Large intestine (tissue), 3 donors: ENCODE results near the gene TFDP3. TPM values are rescaled to one million over a fixed set of nuclear protein-coding genes. Genes with fewer than 3 reads are reported as not detected.

Source experiments
- DNase-seq, 2 donors: peaks; one replicate each; pipeline versions ENCODE4 v3.0.0 to v3.0.0-alpha.2; 2013
- H3K27ac ChIP-seq: one replicate; pipeline ENCODE4 v1.5.1; 2013; ENCODE audit warnings: low read length
- H3K27me3 ChIP-seq: 2 replicates; pipeline ENCODE4 v1.6.1; 2013; ENCODE audit warnings: low read length; ENCODE audit not compliant: control insufficient read depth, insufficient read depth
- H3K36me3 ChIP-seq: 2 replicates; pipeline ENCODE4 v1.6.1; 2013; ENCODE audit warnings: low read length; ENCODE audit not compliant: control insufficient read depth, insufficient read depth
- H3K4me1 ChIP-seq: one replicate; pipeline ENCODE4 v1.6.1; 2013; ENCODE audit warnings: low read length; ENCODE audit not compliant: control insufficient read depth, insufficient read depth
- H3K4me3 ChIP-seq: one replicate; pipeline ENCODE4 v1.5.1; 2013; ENCODE audit warnings: low read length
- H3K9me3 ChIP-seq: one replicate; pipeline ENCODE4 v1.6.1; 2013; ENCODE audit warnings: mild to moderate bottlenecking, low read depth, low read length, moderate library complexity; ENCODE audit not compliant: control insufficient read depth
- WGBS: methylation state at CpG from one replicate; pipeline ENCODE4 v1.1.5; 2013; ENCODE audit warnings: low lambda C conversion rate; ENCODE audit not compliant: insufficient coverage; 5-methylcytosine and 5-hydroxymethylcytosine counted together
- polyA plus RNA-seq: library from polyadenylated mRNA; unstranded; fragments of 120-200 nt; gene quantifications from one replicate; pipeline ENCODE4 v1.2.1, GENCODE V29; 2013

TFDP3 gene
- polyA plus RNA-seq, 1 donor: not detected

GRCh38 chrX:133235830-133236229 is 17.7 kb upstream of the TFDP3 start:
- Histone ChIP-seq H3K9me3 (no peaks in the 10 kb centered on the region), H3K4me1 (no peaks in the 10 kb centered on the region), H3K36me3 (no peaks in the 10 kb centered on the region), H3K4me3 (no peak overlapping the region), H3K27me3 (no peaks in the 10 kb centered on the region), H3K27ac (no peak overlapping the region)
- DNase-seq: no peak
- WGBS: no CpG with 5 or more reads among the region's 3 CpGs

GRCh38 chrX:133232331-133232730 is 14.2 kb upstream of the TFDP3 start:
- no peak overlapping the region for H3K4me3 ChIP-seq
- H3K4me1 ChIP-seq: no peaks in the 10 kb centered on the region
- H3K27me3 ChIP-seq: no peaks in the 10 kb centered on the region
- H3K27ac ChIP-seq: no peak overlapping the region
- no CpG with 5 or more reads among the region's 1 CpG for WGBS
- H3K36me3 ChIP-seq: no peaks in the 10 kb centered on the region
- H3K9me3 ChIP-seq: no peaks in the 10 kb centered on the region
- no peak for DNase-seq

- Histone ChIP-seq H3K9me3 (no peaks in the 10 kb centered on the region), H3K27me3 (no peaks in the 10 kb centered on the region), H3K4me3 (no peak overlapping the region), H3K27ac (no peak overlapping the region), H3K36me3 (no peaks in the 10 kb centered on the region), H3K4me1 (no peaks in the 10 kb centered on the region)
- DNase-seq: no peak
- WGBS: no CpG with 5 or more reads among the region's 4 CpGs
Observed at GRCh38 chrX:133229361-133229760, 11.2 kb upstream of the TFDP3 start.

- no peak overlapping the region for H3K4me3 ChIP-seq
- WGBS: no CpG with 5 or more reads among the region's 1 CpG
- no peaks in the 10 kb centered on the region for H3K36me3 ChIP-seq
- no peak for DNase-seq
- no peaks in the 10 kb centered on the region for H3K9me3 ChIP-seq
- H3K27ac ChIP-seq: no peak overlapping the region
- no peaks in the 10 kb centered on the region for H3K27me3 ChIP-seq
- no peaks in the 10 kb centered on the region for H3K4me1 ChIP-seq
Observed at GRCh38 chrX:133215747-133216146, 2.4 kb downstream of the TFDP3 start.

- no peak overlapping the region for H3K4me3 ChIP-seq
- no peaks in the 10 kb centered on the region for H3K4me1 ChIP-seq
- no peak overlapping the region for H3K27ac ChIP-seq
- no peaks in the 10 kb centered on the region for H3K27me3 ChIP-seq
- no peaks in the 10 kb centered on the region for H3K36me3 ChIP-seq
- no peaks in the 10 kb centered on the region for H3K9me3 ChIP-seq
- WGBS: no CpG with 5 or more reads among the region's 3 CpGs
- no peak for DNase-seq
Observed at GRCh38 chrX:133215017-133215416, 3.1 kb downstream of the TFDP3 start.

GRCh38 chrX:133214301-133214700 is 3.9 kb downstream of the TFDP3 start:
- no peaks in the 10 kb centered on the region for H3K4me1 ChIP-seq
- H3K27me3 ChIP-seq: no peaks in the 10 kb centered on the region
- H3K4me3 ChIP-seq: no peak overlapping the region
- no peaks in the 10 kb centered on the region for H3K36me3 ChIP-seq
- no peak overlapping the region for H3K27ac ChIP-seq
- no CpG with 5 or more reads among the region's 3 CpGs for WGBS
- DNase-seq: no peak
- no peaks in the 10 kb centered on the region for H3K9me3 ChIP-seq

- DNase-seq: no peak
- no peak overlapping the region for H3K4me3 ChIP-seq
Observed at GRCh38 chrX:133213117-133213516, 5.0 kb downstream of the TFDP3 start.

GRCh38 chrX:133207751-133208150 is 10.4 kb downstream of the TFDP3 start:
- Histone ChIP-seq H3K27me3 (no peaks in the 10 kb centered on the region), H3K4me1 (no peaks in the 10 kb centered on the region), H3K36me3 (no peaks in the 10 kb centered on the region), H3K9me3 (no peaks in the 10 kb centered on the region), H3K4me3 (no peak overlapping the region), H3K27ac (no peak overlapping the region)
- DNase-seq: no peak
- no CpG with 5 or more reads among the region's 2 CpGs for WGBS

More at GRCh38 chrX:133213117-133213516, 5.0 kb downstream of the TFDP3 start:
- WGBS: no CpG with 5 or more reads among the region's 5 CpGs
- Histone ChIP-seq H3K27me3 (no peaks in the 10 kb centered on the region), H3K27ac (no peak overlapping the region), H3K36me3 (no peaks in the 10 kb centered on the region), H3K9me3 (no peaks in the 10 kb centered on the region), H3K4me1 (no peaks in the 10 kb centered on the region)

GRCh38 chrX:133191739-133192039 is 26.5 kb downstream of the TFDP3 start:
- Histone ChIP-seq H3K4me3 (no peak overlapping the region), H3K27me3 (no peaks in the 10 kb centered on the region), H3K27ac (no peak overlapping the region), H3K36me3 (no peaks in the 10 kb centered on the region), H3K4me1 (no peaks in the 10 kb centered on the region), H3K9me3 (no peaks in the 10 kb centered on the region)
- DNase-seq: no peak
- WGBS: no CpG with 5 or more reads among the region's 1 CpG

- H3K9me3 ChIP-seq: no peaks in the 10 kb centered on the region
- no peaks in the 10 kb centered on the region for H3K36me3 ChIP-seq
- no peak overlapping the region for H3K4me3 ChIP-seq
- H3K27me3 ChIP-seq: no peaks in the 10 kb centered on the region
- no peak overlapping the region for H3K27ac ChIP-seq
- no peak for DNase-seq
- WGBS: no CpG with 5 or more reads among the region's 10 CpGs
- no peaks in the 10 kb centered on the region for H3K4me1 ChIP-seq
Observed at GRCh38 chrX:133190877-133191738, 27.0 kb downstream of the TFDP3 start.

GRCh38 chrX:133189195-133189594 is 29.0 kb downstream of the TFDP3 start:
- Histone ChIP-seq H3K27me3 (no peaks in the 10 kb centered on the region), H3K9me3 (no peaks in the 10 kb centered on the region), H3K36me3 (no peaks in the 10 kb centered on the region), H3K27ac (no peak overlapping the region), H3K4me3 (no peak overlapping the region), H3K4me1 (no peaks in the 10 kb centered on the region)
- no peak for DNase-seq
- no CpG with 5 or more reads among the region's 8 CpGs for WGBS
